ENCODE results near the gene COPB1. TPM values are rescaled to one million over a fixed set of nuclear protein-coding genes. Genes with fewer than 3 reads are reported as not detected.
A peak's percentile ranks its signal among the peaks of the same experiment; 100 is the strongest.

Gene COPB1
- total RNA-seq, 4 donors from 2014 or later, result 73.3 to 279 (median 94.8) TPM

DNA sequence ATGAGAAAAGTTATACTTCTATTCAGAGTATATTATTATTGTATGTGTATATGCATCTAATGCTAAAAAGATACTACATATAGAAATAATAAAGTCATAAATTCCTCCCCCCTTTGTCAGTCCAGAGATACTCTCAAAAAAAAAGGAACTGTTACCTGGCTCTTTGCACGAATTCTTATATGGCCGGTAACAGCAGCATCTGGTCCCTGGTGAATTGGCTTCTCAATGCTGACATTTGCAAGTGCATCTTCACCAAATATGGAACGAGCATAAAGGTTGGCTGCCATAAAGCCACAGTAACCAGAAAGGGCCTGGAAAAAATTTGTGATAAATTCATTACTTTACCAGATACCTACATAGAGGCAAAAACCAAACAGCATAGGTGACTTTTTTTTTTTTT, 41.2 kb downstream of the COPB1 start:
- no peaks in the 10 kb centered on the region for H3K9me3 ChIP-seq
- H3K27me3 ChIP-seq, result no peaks in the 10 kb centered on the region
- H3K27ac ChIP-seq, result no peak overlapping the region
- H3K36me3 ChIP-seq, result no peaks in the 10 kb centered on the region
- H3K4me1 ChIP-seq, result no peaks in the 10 kb centered on the region
- H3K4me3 ChIP-seq, result no peak overlapping the region
- intact Hi-C loops (cut with DNase I; ENCODE audit: low total_unique reads), result no loop called here
- no peak for DNase-seq
- TF ChIP-seq, protein P1, sequence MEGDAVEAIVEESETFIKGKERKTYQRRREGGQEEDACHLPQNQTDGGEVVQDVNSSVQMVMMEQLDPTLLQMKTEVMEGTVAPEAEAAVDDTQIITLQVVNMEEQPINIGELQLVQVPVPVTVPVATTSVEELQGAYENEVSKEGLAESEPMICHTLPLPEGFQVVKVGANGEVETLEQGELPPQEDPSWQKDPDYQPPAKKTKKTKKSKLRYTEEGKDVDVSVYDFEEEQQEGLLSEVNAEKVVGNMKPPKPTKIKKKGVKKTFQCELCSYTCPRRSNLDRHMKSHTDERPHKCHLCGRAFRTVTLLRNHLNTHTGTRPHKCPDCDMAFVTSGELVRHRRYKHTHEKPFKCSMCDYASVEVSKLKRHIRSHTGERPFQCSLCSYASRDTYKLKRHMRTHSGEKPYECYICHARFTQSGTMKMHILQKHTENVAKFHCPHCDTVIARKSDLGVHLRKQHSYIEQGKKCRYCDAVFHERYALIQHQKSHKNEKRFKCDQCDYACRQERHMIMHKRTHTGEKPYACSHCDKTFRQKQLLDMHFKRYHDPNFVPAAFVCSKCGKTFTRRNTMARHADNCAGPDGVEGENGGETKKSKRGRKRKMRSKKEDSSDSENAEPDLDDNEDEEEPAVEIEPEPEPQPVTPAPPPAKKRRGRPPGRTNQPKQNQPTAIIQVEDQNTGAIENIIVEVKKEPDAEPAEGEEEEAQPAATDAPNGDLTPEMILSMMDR (IDR thresholded peaks at IDR 0.05), result no peak
- TF ChIP-seq POLR2A (IDR thresholded peaks at IDR 0.05), result no peak

DNA sequence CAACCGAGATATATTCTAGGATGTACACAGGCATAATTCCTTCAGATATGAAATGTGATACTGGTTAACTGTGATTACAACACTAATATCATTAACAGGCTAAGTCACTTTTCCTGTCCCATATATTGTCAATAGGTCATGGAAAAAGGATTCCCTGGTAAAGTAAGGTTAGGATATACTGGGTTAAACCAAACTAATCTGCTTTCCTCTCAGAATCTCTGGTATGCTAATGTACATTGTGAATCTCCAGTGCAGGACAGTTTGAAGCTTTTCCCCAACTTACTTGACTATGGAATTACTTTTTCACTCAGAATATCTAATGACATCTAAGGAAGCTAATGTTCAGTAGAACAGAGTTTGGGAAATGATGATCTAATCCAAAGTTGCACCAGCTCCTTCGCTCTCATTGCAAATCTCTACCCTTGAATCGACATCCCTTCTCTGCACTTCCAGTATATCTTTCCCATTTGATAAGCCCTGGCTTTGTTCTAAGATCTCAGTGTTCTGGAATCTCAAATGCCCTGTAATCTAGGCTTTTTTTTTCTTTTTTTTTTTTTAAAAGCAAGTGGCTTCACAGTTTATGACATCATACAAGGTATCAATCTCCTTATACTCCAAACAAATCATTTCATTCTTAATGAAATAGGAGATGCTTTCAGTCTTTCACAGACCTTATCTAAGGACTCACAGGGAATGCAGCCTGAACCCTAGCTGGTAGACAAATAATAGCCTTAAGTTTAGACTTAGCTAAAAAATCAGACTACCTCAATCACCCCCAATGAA, 43.8 kb downstream of the COPB1 start:
- no peak for DNase-seq
- H3K36me3 ChIP-seq, result no peaks in the 10 kb centered on the region

DNA sequence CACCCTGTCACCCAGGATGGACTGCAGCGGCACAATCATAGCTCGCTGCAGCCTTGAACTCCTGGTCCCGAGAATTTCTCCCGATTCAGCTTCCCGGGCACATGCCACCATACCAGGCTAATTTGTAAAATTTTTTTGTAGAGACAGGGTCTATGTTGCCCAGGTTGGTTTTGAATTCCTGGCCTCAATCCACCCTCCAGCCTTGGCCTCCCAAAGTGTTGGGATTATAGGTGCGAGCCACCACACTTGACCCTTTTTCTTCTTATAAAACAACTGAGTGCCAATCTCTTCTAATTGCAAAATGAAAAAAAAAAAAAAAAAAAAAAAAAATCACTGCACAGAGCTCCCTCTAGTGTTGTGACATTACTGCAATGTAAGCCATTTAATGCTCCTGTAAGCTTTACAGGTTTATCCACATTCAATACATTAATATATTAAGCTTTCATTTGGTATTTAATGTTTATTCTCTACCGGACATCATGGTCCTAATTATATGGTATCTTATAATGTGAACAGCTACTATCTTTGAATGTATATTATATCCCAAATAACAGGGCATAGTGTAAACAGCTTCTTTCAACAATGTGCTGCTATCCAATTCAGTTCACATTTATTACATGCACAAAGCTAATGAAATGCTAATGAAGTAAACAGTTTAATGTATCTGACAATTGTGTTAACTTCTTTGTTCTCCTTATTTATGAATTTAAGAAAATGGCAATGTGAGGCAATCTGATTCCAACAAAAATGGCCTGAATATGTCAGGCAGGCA, 44.6 kb downstream of the COPB1 start:
- Histone ChIP-seq H3K4me3 (no peak overlapping the region), H3K9me3 (no peaks in the 10 kb centered on the region), H3K36me3 (no peaks in the 10 kb centered on the region), H3K4me1 (no peaks in the 10 kb centered on the region), H3K27ac (no peak overlapping the region), H3K27me3 (no peaks in the 10 kb centered on the region)
- TF ChIP-seq POLR2A (IDR thresholded peaks at IDR 0.05), result no peak
- TF ChIP-seq, protein P1 (IDR thresholded peaks at IDR 0.05), result peak; percentile 14 to 43 (median 38)
- DNase-seq, result no peak
- intact Hi-C loops (cut with DNase I; ENCODE audit: low total_unique reads), result no loop called here

More for the DNA sequence above, 43.8 kb downstream of the COPB1 start:
- H3K4me3 ChIP-seq, result no peak overlapping the region
- intact Hi-C loops (cut with DNase I; ENCODE audit: low total_unique reads), result no loop called here
- TF ChIP-seq POLR2A (IDR thresholded peaks at IDR 0.05), result no peak
- TF ChIP-seq, protein P1 (IDR thresholded peaks at IDR 0.05), result no peak
- no peaks in the 10 kb centered on the region for H3K27me3 ChIP-seq
- H3K27ac ChIP-seq, result no peak overlapping the region
- H3K9me3 ChIP-seq, result no peaks in the 10 kb centered on the region
- H3K4me1 ChIP-seq, result no peaks in the 10 kb centered on the region

DNA sequence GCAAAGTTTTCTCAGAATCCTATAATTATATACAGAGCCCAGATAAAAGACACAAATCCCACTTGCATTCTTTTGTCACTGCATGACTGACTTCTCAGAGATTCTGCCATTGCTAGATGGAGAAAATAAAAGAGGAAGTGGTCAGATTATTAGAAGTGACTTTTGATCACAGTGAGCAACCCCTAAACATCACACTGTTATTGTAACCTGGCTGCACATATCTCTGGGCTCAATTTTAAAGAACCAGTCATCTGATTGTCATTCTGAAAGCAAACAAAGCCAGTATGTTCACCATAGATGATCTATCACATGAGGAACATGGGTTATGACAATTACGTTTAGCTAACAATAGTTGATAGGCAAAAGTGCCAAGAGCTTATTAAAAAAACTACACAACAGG, 47.8 kb downstream of the COPB1 start:
- no peak overlapping the region for H3K27ac ChIP-seq
- H3K4me3 ChIP-seq, result no peak overlapping the region
- no peaks in the 10 kb centered on the region for H3K4me1 ChIP-seq
- no peak for DNase-seq
- no peaks in the 10 kb centered on the region for H3K27me3 ChIP-seq
- no peak for TF ChIP-seq POLR2A (IDR thresholded peaks at IDR 0.05)
- no peaks in the 10 kb centered on the region for H3K36me3 ChIP-seq
- intact Hi-C loops (cut with DNase I; ENCODE audit: low total_unique reads), result no loop called here
- no peaks in the 10 kb centered on the region for H3K9me3 ChIP-seq

DNA sequence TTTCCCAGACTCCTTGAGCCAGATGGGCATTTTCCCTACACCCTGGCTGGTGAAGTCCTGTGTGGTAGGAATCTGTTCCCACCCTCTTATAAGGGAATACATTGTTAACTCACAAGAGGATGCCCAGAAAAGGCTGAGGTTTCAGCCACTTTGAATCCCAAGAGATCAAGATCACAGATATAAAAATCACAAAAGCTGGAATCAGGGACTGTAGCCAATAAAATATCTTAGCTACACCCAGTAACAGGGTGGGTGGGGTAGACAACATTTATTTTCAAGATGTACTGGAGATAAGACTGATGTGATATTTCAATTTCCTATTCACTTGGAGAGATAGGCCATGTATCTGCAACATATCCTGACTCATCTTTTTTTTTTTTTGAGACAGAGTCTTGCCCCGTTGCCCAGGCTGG, 50.3 kb downstream of the COPB1 start:
- TF ChIP-seq POLR2A (IDR thresholded peaks at IDR 0.05), result no peak
- TF ChIP-seq, protein P1 (IDR thresholded peaks at IDR 0.05), result no peak
- H3K27me3 ChIP-seq, result no peaks in the 10 kb centered on the region
- intact Hi-C loops (cut with DNase I; ENCODE audit: low total_unique reads), result no loop called here
- H3K4me3 ChIP-seq, result no peak overlapping the region
- DNase-seq, result no peak
- H3K36me3 ChIP-seq, result no peaks in the 10 kb centered on the region
- H3K27ac ChIP-seq, result no peak overlapping the region
- H3K4me1 ChIP-seq, result no peaks in the 10 kb centered on the region
- no peaks in the 10 kb centered on the region for H3K9me3 ChIP-seq

All from uterus (tissue), 4 donors.